HL-60 (cell line): ENCODE measurements around the gene CYSTM1.

Experiments
- DNase-seq, 2 experiments: peaks; one replicate each; pipeline ENCODE4 v3.0.0-alpha.2; 2010 to 2020; ENCODE audit warnings: low read depth in 1 of 2, low spot score in 1 of 2
- H3K27ac ChIP-seq: fragments of 250-450 bp; sonication (Bioruptor Pico); replicated peaks from 2 replicates; pipeline ENCODE4 v1.5.1; 2020; ENCODE audit warnings: mild to moderate bottlenecking, moderate library complexity
- H3K27me3 ChIP-seq: fragments of 250-450 bp; sonication (Bioruptor Pico); 2 replicates; pipeline ENCODE4 v1.5.1; 2021; ENCODE audit warnings: mild to moderate bottlenecking, moderate library complexity; ENCODE audit not compliant: insufficient read depth, poor library complexity, severe bottlenecking
- H3K4me3 ChIP-seq: replicated peaks from 2 replicates; pipeline ENCODE4 v1.5.1; 2011; ENCODE audit warnings: mild to moderate bottlenecking, control low read depth, low read length; ENCODE audit not compliant: insufficient read depth
- CTCF ChIP-seq: IDR thresholded peaks from one replicate; pipeline ENCODE4 v1.5.1; 2011; ENCODE audit warnings: low read length, control low read depth, inconsistent platforms; ENCODE audit not compliant: insufficient read depth
- GABPA ChIP-seq: IDR thresholded peaks from 2 replicates; pipeline ENCODE4 v1.6.1; 2012; ENCODE audit warnings: low read depth
- POLR2AphosphoS5 ChIP-seq: IDR thresholded peaks from 2 replicates; pipeline ENCODE4 v1.6.1; 2012; ENCODE audit warnings: low read depth
- REST ChIP-seq: IDR thresholded peaks from 2 replicates; pipeline ENCODE4 v1.6.1; 2012; ENCODE audit warnings: low read depth; ENCODE audit not compliant: insufficient replicate concordance
- SPI1 ChIP-seq: IDR thresholded peaks from 2 replicates; pipeline ENCODE4 v1.6.1; 2012; ENCODE audit warnings: low read depth, mild to moderate bottlenecking, borderline replicate concordance

The CYSTM1 gene

GRCh38 chr5:140227046-140227445 is 52.1 kb downstream of the CYSTM1 start:
- Histone ChIP-seq H3K27ac (no peak overlapping the region), H3K4me3 (no peak overlapping the region), H3K27me3 (no peaks in the 10 kb centered on the region)
- no peak for TF ChIP-seq SPI1
- TF ChIP-seq GABPA, result no peak
- no peak for TF ChIP-seq POLR2AphosphoS5
- no peak for DNase-seq

DNA sequence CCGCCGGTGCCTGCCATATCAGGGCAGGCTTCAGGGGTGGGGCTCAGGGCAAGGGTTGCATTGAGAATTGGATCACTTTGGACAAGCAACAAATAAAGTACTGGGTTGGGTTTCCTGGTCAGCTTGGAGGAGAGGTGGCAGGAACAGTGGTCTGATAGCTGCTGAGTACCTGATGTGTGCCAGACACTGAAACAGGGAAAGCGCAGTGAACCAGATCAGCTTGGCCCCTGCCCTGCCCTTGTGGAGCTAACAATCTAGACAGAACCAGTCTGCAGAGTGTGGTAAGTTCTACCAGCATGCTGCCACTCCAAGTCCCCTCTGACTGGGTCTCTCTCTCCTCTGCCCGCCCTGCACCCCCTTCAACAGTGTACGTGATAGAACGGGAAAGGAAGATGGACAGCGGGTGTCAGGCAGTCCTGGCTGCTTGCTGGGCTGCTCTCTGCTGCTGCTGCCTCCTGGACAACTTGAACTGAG is 53.4 kb downstream of the CYSTM1 start:
- Histone ChIP-seq H3K27ac (no peak overlapping the region), H3K4me3 (no peak overlapping the region), H3K27me3 (no peaks in the 10 kb centered on the region)
- TF ChIP-seq POLR2AphosphoS5, result no peak
- TF ChIP-seq CTCF, result no peak
- TF ChIP-seq REST, result no peak
- TF ChIP-seq GABPA, result no peak
- TF ChIP-seq SPI1, result no peak
- no peak for DNase-seq

GRCh38 chr5:140230373-140230772 is 55.4 kb downstream of the CYSTM1 start:
- TF ChIP-seq CTCF (no peak), POLR2AphosphoS5 (no peak), SPI1 (no peak), GABPA (no peak), REST (no peak)
- Histone ChIP-seq H3K27me3 (no peaks in the 10 kb centered on the region), H3K27ac (no peak overlapping the region), H3K4me3 (no peak overlapping the region)
- DNase-seq, result no peak

DNA sequence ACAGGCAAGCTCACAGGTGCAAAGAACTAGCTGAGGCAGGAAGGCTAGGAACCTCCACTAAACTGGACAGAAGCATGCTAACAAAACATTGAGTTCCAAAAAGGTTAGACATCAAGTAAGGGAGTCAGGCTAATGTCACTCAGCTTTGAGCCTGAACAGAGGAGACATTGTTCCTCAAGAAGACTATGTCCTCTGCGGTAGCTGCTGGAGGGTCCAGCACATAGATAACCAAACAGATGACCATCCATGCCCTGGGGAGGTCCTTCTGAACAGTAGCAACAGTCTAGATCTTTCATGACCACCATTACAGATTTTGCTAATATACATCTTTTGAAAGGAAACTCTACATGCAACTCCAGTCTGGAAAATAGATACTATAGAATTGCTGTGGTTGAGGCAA is 57.7 kb downstream of the CYSTM1 start:
- no peak for DNase-seq
- Histone ChIP-seq H3K27me3 (no peaks in the 10 kb centered on the region), H3K4me3 (no peak overlapping the region), H3K27ac (no peak overlapping the region)
- TF ChIP-seq CTCF (no peak), POLR2AphosphoS5 (no peak), SPI1 (no peak), REST (no peak), GABPA (no peak)
